LNCAP (cell line): Measurements from ENCODE around the gene SIRPB2.

Experiments
- TF ChIP-seq, protein P1 (sequence below): fragments of 450-650 bp; IDR thresholded peaks from 2 replicates; pipeline ENCODE4 v1.5.1; 2017; ENCODE audit warnings: mild to moderate bottlenecking

SIRPB2 gene

DNA sequence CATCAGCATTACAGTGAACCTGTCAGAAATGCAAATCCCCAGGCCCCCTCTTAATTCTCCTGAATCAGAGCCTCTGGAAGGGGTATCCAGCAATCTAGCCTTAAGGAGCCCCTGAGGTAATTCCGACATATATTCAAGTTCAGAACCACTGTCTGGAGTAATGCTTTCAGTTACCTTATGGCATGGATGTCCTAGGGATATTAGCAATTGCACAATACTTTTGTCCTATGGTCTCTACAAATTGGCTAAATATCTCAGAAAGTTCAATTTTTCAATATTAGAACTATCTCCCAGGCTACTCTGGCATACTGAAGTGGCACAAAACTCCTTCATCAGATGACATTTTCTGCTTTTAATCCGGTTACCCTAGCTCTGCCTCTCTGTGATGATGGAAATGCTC, 30.9 kb downstream of the SIRPB2 start:
- TF ChIP-seq, protein P1, sequence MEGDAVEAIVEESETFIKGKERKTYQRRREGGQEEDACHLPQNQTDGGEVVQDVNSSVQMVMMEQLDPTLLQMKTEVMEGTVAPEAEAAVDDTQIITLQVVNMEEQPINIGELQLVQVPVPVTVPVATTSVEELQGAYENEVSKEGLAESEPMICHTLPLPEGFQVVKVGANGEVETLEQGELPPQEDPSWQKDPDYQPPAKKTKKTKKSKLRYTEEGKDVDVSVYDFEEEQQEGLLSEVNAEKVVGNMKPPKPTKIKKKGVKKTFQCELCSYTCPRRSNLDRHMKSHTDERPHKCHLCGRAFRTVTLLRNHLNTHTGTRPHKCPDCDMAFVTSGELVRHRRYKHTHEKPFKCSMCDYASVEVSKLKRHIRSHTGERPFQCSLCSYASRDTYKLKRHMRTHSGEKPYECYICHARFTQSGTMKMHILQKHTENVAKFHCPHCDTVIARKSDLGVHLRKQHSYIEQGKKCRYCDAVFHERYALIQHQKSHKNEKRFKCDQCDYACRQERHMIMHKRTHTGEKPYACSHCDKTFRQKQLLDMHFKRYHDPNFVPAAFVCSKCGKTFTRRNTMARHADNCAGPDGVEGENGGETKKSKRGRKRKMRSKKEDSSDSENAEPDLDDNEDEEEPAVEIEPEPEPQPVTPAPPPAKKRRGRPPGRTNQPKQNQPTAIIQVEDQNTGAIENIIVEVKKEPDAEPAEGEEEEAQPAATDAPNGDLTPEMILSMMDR, result no peak

DNA sequence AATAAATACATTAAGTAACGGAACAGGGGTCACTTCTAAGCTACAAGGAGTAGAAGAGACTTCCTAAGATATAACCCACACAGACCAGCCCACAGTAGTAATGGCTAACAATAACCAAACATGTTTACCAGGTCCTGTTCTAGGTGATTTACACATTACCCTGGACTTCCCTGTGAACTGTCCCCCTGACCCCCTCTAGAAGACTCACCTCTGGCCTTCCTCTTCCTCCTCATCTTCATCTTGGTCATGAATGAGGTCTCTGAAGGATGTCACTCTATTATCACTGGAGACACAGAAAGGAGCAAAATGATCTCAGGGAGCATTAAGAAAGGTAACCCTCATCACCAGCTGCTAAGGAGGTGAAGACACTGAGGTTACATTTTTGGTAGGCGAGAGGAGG, 33.2 kb downstream of the SIRPB2 start:
- TF ChIP-seq, protein P1, result no peak

DNA sequence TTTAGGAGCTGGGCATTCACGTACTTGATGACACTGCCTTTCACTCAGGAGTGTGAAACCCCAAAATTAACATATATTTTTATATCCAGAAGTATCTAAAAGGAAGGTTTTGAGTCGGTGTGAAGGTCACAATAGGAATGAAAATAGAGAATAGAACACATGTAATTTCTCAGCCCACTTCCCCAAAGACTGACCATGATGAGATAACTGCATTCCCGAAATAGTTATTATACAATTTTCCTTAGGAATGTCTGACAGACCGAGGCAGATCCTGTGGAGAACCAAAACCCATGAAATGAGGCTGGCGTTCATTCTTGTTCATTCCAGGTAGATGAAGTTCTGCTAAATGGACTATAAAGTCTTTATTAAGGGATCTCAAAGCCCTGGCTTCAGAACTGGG, 34.9 kb downstream of the SIRPB2 start:
- TF ChIP-seq, protein P1, result no peak

DNA sequence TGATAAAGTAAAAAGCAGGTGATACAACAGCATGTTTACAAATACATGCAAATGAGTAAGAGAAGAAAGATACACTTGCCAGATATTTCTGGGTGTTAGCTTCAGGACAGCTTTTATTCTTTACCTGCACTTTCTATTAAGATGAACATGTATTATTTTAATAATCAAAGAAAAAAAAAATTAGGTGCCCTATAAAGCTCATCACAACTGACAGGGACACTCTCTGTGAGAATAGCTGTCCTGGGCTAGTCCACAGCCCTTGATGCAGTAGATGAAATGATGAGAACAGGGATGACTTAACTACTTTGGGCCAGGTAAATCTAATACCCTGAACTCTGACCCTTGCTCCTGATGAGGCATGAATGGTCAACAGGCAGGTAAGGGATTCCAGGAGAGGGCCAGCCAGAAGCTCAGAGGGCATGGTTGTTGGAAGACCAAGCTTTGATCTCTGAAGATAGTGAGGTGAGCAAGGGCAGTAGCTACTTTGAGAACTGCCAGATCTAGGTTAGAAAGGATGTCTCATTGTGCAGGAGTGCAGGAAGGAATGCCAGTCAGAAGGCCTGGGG, 40.2 kb downstream of the SIRPB2 start:
- TF ChIP-seq, protein P1, result no peak

DNA sequence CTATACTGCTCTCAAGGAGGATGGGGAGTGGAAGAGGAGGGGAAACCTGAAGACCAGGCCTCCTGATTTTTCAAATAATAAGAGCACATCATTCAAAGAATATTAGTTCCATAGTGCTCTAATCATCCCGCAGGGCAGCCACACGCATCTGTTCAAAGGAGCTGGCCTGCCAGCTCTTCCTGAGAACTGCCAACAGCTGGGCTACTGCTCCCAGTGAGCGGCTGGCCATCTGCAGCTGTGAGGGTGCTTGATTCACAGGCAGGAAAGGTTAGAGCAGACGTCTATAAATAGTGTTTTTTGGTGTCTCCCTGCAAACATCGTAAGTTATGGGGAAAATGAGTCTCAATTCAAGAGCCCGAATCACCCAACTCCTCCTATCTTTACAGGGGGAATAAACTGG, 41.9 kb downstream of the SIRPB2 start:
- TF ChIP-seq, protein P1, result no peak

DNA sequence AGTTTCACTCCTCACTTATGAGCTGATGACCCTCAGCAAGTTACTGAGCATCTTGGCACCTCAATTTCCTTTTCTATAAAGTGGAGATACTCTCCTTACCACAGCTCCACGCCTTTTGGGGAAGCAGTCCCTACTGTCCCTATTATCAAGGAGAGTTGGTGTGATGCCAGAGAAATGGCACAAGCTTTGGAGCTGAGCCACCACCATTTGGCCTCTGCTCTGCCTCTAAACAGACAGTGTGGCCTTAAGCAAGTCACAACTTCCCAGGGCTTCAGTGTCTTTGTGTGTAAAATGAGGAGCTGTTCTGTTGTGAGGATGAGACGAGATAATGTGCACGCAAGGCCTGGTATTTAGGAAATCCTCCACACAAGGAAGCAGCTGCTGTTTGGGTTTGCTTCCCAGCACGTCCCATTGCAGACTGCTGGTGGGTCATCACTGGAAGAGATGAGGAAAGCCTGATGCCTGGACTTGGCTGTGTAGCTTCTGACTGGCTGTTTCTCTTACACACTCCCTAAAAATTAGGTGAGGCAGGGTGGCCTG, 43.1 kb downstream of the SIRPB2 start:
- TF ChIP-seq, protein P1, result no peak

DNA sequence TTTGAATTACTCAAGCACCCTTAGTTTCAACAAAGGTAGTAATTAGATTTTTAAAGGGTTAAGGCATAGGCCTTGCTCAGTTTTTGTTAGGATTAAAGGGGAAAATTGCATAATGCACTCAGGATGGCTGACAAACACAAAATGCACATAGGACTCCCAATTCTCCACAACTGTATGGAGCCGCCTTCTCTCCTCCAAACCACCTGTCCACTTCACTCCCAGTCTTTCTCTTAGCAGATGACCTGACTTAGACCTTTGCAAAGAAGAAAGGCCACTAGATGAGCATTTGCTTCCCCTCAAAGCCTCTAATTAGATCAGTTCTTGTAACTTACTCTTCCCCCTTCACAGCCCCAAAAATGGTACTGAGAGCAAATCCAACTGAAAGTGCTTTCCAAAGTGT, 44.7 kb downstream of the SIRPB2 start:
- TF ChIP-seq, protein P1, result no peak

DNA sequence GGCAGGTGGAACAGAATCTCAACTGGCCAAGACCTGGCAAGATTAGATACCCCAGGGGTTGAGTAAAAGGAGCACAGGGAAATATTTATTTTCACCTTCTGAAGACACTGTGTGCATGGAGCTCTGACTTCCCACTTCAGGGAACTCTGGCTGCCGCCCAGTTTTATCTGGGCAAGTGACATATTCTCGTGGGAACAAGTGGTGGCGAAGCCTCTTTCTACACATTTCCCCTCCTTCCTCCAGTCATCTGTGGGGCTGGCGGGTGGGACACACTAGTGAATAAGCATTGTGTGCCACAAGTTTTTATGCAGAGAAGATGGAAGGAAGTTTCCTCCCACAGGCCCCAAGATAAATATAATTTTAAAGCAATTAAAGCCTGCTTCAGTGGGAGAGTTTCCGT, 48.1 kb downstream of the SIRPB2 start:
- TF ChIP-seq, protein P1, result no peak
